SK-N-SH treated with all-trans-retinoic acid at 6 μM for 48 hours (cell line): ENCODE results near the gene DCAF5.

Experiments used
- PATZ1 ChIP-seq: fragments of 250-450 bp; sonication (Bioruptor Pico); IDR thresholded peaks from 2 replicates; pipeline ENCODE4 v1.8.0; 2020; ENCODE audit warnings: mild to moderate bottlenecking, moderate library complexity, borderline replicate concordance
- RARB ChIP-seq: fragments of 250-450 bp; sonication (Bioruptor Pico); IDR thresholded peaks from 2 replicates; pipeline ENCODE4 v1.8.0; 2021; ENCODE audit warnings: mild to moderate bottlenecking, moderate library complexity
- SNAI2 ChIP-seq: fragments of 250-450 bp; sonication (Bioruptor Pico); IDR thresholded peaks from 2 replicates; pipeline ENCODE4 v1.5.0; 2020; ENCODE audit warnings: mild to moderate bottlenecking, moderate library complexity
- TSHZ2 ChIP-seq: fragments of 250-450 bp; sonication (Bioruptor Pico); IDR thresholded peaks from 2 replicates; pipeline ENCODE4 v1.5.0; 2020; ENCODE audit warnings: mild to moderate bottlenecking, moderate library complexity
- ZNF70 ChIP-seq: fragments of 450-650 bp; formaldehyde crosslinking; IDR thresholded peaks from 2 replicates; pipeline ENCODE4 v1.5.0; 2020; ENCODE audit warnings: mild to moderate bottlenecking, moderate library complexity

- TF ChIP-seq SNAI2 (CRISPR knock-in tag), result no peak
- TF ChIP-seq RARB (CRISPR knock-in tag), result no peak
- TF ChIP-seq ZNF70 (CRISPR knock-in tag), result no peak
- TF ChIP-seq PATZ1, result no peak
- TF ChIP-seq TSHZ2 (CRISPR knock-in tag), result no peak
Measured at GRCh38 chr14:69087061-69087461, 65.9 kb downstream of the DCAF5 start.
